Activated CD8-positive, alpha-beta memory T cell treated with anti-CD3 and anti-CD28 coated beads for 36 hours (primary cell): ENCODE measurements around the gene GSG1L. TPM values are rescaled to one million over a fixed set of nuclear protein-coding genes. Genes with fewer than 3 reads are reported as not detected.

ENCODE experiments used
- CTCF ChIA-PET: fragments of 350-600 bp; sonication (Branson Sonifier 250); formaldehyde crosslinking; loops from one replicate; lab custom pipeline; 2021; ENCODE audit warnings: antibody characterized with exemption; lab: Charles Lee
- POLR2A ChIA-PET: fragments of 350-600 bp; sonication (Branson Sonifier 250); formaldehyde crosslinking; loops from one replicate; lab custom pipeline; 2021; ENCODE audit warnings: antibody characterized with exemption; lab: Charles Lee
- total RNA-seq, 2 experiments: library from RNA; stranded (reverse); gene quantifications; one replicate each; pipeline ENCODE4 v1.2.3, GENCODE V29; 2021

The GSG1L gene
- total RNA-seq, 2 experiments from 2014 or later = not detected

DNA sequence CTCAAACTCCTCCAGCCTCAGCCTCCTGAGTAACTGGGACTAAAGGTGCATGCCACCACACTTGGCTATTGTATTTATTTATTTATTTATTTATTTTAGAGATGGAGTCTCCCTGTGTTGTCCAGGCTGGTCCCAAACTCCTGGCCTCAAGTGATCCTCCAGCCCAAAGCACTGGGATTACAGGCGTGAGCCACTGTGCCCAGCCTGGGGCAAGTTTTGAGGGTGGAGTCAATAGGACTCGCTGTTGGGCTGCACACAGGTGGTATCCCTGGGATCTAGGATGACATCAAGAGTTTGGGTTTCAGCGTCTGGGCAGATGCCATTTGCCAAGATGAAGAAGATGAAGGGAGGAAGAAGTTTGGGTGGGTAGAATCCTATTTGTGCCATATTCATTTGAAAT, 213.9 kb downstream of the GSG1L start:
- POLR2A ChIA-PET = no interaction called here
- CTCF ChIA-PET = no interaction called here

DNA sequence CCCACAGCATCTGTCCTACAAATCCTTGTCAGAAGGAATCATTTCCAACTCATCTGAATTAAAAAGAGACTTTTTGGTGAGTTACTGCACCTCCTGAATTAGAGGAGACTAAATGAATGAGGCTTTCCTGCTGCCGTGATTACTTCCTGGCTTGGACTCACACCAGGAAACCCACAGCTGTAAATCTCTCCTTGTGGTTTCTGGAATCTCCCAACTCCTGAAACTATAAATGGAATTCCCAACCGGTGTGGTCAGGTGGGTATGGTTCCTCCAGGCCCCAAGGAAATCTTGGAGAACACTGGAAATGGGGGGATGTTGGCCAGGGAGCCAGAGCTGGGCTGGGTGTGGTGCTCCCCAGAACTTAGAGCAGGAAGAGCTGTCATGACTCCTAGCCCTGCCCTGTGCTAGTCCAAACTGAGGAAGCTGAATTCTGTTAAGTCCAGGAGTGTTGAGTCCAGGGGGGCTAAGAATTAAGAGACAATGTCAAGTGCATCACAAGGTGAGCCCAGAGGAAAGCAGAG, 216.4 kb downstream of the GSG1L start:
- ChIA-PET POLR2A (no interaction called here), CTCF (no interaction called here)

DNA sequence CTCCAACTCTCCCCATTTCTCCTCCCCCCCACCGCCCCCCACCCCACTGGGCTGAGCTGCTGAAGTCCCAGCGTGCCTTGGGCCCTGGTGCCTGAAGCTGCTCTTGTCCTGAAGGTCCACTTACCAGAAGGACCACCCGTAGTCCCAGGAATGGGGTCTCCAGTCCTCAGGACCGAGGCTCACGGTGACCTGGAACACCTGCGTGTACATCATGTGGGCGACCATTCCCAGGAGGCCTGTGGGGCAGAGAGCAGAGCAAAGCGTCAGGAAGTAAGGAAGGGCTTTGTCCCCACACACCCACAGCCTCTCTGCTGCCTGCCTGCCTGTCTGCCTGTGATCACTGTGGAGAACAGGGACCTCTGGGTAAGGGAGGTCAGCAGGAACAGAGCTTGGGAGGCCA, 218.7 kb downstream of the GSG1L start:
- ChIA-PET POLR2A (no interaction called here), CTCF (no interaction called here)

DNA sequence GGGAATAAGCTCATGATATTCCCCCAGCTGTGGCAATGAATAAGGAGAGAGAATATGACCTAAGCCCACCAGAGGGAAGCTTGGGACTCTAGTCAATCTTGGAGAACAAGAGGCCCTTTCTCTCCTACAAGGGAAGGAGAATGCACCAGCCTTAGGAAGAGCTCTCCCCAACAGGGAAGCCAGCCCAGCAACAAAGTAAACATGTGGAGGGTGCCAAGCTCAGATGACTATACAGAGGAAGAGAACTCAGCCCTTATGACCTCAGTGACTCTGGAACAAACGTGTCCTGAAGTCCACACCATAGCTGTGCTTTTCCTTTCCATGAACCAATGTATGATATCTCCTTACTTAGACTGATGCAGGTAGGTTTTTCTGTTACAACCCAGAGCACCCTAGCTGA, 219.7 kb downstream of the GSG1L start:
- ChIA-PET POLR2A (no interaction called here), CTCF (no interaction called here)

DNA sequence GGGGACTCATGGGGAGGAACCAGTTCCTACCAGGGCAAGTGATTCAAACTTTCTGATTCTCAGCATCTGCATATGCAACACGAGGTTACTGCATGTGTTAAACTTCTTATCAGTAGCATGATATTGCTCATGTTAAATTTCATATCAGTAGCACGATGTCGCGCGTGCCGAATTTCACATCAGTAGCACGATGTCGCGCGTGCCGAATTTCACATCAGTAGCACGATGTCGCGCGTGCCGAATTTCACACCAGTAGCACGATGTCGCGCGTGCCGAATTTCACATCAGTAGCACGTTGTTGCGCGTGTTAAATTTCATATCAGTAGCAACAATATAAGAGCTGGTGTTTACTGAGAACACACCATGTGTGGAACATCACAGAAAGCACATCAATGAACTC, 221.6 kb downstream of the GSG1L start:
- ChIA-PET CTCF (no interaction called here), POLR2A (no interaction called here)

DNA sequence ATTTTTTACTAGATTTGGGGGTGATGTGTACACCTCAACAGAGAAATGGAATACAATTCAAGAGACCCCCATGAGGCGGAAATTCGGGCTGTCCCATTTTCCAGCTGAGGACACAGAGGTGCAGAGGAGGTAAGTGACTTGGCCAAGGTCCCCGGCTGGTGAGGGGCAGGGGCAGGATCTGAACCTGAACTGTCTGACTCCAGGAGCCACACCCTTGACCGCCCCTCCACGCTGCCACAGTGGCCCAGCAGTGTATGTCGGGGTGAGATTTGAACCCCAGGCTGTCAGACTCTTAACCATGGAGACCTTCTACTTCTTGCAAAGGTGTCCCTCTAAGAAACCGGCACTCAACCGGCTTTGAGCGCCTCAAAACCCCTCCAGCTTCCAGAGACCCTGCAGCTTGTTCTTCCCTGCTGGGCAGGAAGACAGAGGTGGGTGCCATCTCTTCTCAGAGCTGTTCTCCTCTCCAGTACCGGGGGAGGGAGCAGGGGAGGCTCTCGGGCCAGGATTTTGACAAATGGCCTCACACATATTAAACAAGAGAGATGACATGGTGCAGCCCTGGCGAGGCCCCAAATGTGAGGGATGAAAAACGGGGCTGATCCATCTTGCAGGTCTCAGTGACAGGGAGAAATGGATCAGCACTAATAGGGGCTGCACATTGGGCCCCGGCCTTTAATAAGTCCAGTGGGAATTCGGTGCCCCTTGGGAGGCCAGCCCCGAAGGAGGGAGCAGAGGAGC, 222.3 kb downstream of the GSG1L start:
- POLR2A ChIA-PET = no interaction called here
- CTCF ChIA-PET = no interaction called here

DNA sequence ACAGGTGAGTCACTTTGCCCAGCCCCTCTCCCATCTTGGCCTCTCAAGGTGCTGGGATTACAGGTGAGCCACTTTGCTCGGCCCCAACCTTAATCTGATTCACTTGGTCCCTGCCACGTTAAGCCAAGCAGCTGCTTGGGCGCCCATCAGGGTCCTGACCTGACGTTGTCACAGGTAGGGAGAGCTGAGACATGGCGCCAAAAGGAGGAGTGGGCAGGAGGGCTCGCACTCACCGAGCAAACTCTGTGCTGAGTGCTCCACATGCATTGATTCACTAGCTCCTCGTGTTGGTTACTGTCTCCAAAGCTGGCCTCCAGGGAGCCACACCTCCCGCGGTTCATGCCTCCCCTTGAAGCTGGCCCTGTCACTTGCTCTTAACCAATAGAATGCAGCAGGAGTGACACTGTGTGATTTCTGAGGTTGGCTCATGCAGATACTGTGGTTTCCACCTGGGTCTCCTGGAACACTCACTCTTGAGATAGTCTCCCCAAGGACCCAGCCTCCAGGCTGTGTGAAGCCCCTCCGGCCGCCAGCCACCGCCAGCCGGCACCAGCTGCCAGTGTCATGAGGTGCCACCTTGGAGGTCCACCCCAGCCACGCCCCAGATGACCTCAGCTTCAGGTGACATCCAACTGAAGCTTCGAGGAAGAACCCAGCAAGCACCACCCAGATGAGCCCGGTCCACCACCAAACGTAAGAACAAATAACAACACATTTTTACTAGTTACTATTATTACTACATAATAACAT, 223.0 kb downstream of the GSG1L start:
- ChIA-PET CTCF (no interaction called here), POLR2A (no interaction called here)

DNA sequence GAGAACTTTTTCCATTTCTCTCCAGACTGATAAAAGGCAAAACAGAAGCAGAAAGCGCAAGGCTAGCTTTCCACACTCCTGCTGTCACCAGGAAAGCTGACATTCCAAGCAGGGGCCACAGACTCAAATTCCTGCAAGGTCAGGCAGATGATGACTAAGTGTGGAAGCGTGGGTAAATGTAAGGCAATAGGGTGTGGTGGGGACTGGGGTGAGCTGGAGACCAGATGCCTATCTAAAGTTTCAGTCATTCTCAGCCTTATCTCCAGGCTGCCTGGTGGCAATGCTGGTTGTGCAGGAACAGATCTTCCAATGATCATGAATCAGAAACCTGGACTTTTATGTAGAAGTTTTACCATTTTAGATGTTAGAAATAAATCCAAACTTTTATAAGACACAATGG, 224.1 kb downstream of the GSG1L start:
- ChIA-PET POLR2A (no interaction called here), CTCF (no interaction called here)

DNA sequence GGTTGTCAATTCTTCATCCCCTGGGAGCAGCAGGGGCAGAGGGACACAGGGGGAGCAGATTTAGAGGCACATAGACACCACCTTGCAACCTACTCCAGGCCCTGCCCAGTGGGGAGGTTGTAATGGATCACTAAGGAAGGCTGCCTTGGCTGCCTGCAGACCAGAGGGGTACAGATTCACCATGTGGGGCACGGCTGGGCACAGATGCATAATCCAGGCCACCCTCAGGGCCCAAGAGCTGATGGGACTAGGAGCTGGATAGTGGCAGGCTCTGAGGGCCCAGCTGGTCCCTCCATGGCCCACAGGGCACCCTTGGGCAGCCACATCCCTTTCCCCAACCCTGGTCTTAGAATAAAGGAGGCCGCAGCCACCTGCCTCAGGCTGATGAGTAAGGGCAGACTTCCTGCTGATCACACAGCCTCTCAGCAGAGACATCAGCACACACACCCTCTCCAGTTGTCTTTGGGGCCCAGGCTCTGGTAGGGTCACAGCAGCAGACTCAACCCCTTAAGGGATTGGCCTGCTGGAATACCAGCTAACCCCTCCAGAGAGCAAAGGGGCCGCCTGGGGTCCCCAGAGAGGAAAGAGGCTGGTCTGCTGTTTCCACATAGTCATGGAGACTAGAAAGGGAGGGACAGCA, 224.9 kb downstream of the GSG1L start:
- ChIA-PET CTCF (no interaction called here), POLR2A (no interaction called here)

DNA sequence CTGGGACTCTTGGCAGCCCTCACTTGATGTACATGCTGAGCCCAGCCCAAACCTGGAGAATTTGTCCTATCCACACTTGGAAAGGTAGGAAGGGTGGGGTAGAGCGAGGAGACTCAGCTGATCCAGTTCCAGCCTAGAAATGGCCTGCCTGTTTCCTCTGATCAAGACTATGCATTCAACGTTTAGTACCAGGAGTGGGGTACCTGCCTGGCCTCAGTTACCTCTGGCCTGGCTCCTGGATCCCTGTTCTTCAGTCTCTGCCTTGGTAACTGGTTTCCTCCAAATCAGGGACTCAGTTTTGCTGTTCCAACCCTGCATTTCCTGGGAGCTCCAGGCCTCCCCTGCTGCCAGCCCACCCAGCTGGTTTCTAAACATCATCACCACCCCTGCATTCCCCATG, 233.5 kb downstream of the GSG1L start:
- POLR2A ChIA-PET = no interaction called here
- CTCF ChIA-PET = no interaction called here

DNA sequence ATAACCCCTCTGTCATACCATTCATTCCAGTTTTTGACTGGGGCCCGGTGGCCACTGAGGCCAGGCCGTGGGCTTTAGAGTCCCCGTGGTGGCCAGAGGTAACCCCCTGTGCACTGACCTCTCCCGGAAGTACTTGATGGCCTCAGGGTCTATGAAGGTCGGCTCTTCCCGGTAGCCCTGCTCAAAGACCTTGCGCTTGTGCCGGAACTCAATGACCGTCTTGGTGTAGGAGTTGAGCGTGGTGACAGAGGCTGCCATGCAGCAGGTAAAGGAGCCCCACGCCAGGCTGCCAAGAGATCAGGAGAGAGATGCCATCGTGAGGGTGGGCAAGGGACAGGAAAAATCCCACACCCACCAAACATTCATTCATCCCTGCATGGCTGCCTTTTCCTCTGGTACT, 234.8 kb downstream of the GSG1L start:
- ChIA-PET CTCF (no interaction called here), POLR2A (no interaction called here)

DNA sequence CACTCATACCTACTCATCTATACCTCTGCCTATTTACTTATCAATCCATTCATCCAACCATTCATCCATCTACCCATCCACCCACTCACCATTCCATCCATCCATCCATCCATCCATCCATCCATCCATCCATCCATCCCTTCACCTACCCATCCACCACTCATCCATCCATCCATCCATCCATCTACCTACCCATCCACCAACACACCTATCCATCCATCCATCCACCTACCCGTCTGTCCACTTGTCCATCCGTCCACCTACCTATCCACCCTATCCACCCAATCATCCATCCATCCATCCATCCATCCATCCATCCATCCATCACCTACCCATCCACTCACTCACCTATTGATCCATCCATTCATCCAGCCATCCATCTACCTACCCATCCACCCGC, 235.7 kb downstream of the GSG1L start:
- ChIA-PET POLR2A (no interaction called here), CTCF (no interaction called here)

DNA sequence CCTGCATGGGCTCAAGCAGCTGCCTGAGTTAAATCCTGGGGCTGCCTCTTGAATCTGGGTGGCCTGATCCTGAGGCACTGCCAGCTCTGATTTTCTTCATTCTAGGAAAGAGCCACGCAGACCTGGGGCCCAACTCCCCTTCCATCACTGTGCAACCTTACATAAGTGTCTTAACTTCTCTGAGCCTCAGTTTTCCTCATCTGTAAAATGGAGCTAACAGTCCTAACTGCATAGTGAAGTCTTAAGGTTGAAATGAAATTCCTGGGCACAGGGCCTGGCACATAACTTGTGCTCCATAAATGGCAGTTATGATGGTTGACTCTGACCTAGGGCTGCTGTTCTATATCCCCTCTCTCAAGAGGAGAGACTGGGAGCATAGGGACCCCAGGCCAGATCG, 236.6 kb downstream of the GSG1L start:
- ChIA-PET POLR2A (no interaction called here), CTCF (no interaction called here)

DNA sequence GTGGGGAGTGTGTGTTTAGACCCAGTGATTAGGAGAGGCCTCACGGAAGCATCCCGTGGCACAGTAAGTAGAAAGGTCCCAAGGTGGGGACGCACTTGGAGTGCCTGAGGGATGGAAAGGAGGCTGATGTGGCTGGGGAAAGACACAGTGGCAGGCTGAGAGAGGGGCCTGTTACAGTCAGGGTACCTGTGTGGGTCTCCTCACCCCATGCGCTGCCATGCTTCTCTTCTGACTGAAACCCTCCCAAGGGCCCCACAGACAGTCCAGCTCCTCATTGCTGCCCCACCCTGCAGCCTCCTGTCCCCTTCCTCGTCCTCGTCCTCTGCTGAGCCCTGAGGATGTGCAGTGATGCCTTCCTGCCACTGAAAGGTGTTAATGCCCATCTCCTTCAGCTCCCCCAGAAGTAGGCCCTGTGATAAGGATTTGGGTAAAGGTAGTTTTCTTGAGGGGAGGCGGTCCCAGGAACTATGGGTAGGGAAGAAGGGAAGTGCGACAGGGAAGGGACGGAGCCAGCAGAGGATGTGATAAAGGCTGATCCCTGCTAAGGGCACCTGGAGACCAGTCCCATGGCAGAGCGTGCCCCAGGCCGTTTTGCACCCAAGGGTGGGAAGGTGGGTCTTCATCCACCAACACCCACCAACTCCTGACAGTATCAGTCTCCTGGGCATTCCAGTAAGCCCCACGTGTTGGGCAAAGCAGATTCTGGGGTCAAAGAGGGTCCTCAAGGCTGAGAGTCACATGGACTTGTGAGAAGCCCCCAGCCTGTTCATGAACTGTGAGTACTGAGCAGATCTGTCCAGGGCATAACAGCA, 237.2 kb downstream of the GSG1L start:
- POLR2A ChIA-PET = no interaction called here
- CTCF ChIA-PET = no interaction called here

DNA sequence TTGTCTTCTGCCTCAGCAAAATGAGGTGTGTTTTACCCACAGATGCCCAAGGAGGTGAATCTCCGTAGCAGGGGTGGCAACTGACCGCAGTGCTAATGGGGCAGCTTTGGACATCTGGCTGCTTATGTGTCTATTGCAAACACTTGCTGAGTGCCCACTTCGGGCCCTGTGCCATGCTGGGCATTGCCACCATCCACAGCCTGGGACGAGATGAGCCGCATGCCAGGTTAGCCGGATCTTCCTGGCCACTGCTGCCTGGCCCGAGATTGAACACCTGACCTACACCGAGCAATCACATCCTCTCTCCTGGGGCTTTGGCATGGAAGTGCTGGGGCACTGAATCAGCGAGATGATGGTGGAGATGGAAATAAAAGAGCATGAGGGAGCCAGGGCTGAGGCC, 238.7 kb downstream of the GSG1L start:
- ChIA-PET POLR2A (no interaction called here), CTCF (no interaction called here)

DNA sequence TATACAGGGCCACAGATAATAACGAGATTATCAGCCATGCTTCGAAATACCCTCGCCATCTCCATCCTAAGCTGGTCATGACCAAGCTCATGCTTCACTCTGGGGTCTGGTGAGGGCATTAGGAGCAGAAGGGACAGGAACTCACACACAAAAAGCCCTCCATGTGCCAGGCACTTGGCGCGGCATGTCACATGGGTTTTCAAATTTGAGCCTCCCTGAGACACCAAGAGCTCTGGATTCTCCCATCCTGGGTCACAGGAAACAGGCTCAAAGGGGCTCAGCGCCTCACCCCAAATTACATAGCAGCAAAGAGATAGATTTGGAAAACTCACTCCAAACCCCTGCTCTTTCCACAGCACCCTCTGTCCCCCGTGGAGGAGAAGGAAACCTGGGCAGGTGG, 239.5 kb downstream of the GSG1L start:
- CTCF ChIA-PET = interaction anchor here (0.5 kb wide), 1 partner anchor 85 kb away, joined by 3 read pairs; no protein-coding TSS in a partner anchor

DNA sequence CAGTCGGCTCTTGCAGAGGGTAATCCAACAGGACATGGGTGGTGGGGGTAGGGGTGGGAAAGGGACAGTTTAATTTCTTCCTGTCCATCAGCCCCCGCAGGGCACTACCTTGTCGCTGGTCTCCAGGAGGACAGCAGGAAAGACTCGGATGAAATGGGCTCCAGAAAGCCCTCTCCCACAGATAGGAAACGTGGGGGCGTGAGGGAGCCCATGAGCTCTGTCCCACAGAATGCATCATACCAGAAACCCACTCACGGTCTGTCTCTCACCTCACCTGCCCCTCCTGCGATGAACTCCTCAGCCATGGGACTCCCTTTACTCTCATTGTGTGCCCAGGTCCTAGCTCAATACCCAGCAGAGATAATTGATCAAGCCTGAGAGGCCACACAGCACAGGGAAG, 240.1 kb downstream of the GSG1L start:
- ChIA-PET POLR2A (no interaction called here), CTCF (interaction anchor here (0.5 kb wide), 1 partner anchor 85 kb away, joined by 3 read pairs; no protein-coding TSS in a partner anchor)

More for the DNA sequence above, 239.5 kb downstream of the GSG1L start:
- POLR2A ChIA-PET = no interaction called here

DNA sequence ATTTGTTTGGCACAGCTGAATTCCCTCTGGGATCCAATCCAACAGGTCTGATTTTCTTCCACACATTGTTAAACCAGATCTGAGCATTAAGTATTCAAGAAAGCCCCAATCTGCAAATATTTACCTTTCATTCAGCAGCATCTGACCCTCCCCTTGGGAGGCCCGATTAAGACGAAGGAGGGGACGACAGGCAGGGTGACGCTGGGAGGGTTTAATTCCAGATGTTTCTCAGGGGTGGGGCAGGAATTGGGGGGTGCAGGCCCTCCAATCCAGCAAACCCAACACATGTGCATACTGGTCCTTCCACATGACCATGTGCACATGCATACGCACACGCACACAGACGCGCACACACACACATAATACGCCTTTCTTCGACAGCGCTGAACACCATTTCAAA, 240.5 kb downstream of the GSG1L start:
- ChIA-PET CTCF (no interaction called here), POLR2A (no interaction called here)

DNA sequence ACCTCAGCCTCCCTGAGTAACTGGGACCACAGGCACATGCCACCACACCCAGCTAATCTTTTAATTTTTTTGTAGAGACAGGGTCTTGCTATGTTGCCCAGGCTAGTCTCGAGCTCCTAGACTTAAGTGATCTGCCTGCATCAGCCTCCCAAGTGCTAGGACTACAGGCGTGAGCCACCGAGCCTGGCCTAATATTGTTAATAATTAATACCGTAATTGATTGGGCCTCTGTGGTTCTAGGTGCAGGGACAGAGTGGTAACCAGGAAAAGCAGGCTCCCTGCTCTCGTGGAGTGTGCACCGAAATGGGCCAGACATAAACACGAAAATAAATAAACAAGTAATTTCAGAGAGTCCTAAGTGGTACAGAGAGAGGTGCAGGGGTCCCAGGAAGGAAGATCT, 241.0 kb downstream of the GSG1L start:
- POLR2A ChIA-PET = no interaction called here

More for the DNA sequence above, 241.0 kb downstream of the GSG1L start:
- CTCF ChIA-PET = no interaction called here
